ENCODE measurements around the gene MED12. TPM values are rescaled to one million over a fixed set of nuclear protein-coding genes. Genes with fewer than 3 reads are reported as not detected.

MED12 gene
- total and polyA plus RNA-seq, 2 of the 8 experiments (the other 6 are each of a cell fraction or from before 2014, with no cell fraction given) = 19.4 to 48.9 TPM

- no peak for DNase-seq (ENCODE audit: low read depth in 1 of 2, low spot score in 2 of 2)
- no peak overlapping the region for H2AK5ac ChIP-seq (ENCODE audit: low read depth, low read length)
- H3K18ac ChIP-seq (ENCODE audit: extremely low read depth, low read length) = no peak overlapping the region
- H3K23ac ChIP-seq (ENCODE audit: insufficient read length) = no peak overlapping the region
- 87% methylated on average over 4 of the region's 4 CpGs; no CpG with 5 or more reads in 1 of the 2 experiments for WGBS, 2 experiments (ENCODE audit: extremely low coverage in 1 of 2, insufficient coverage in 1 of 2, insufficient read length in 1 of 2, insufficient replicate concordance in 2 of 2, low coverage in 1 of 2, low lambda C conversion rate in 2 of 2, missing lambda C conversion rate in 1 of 2)
- no peak overlapping the region for H4K5ac ChIP-seq (ENCODE audit: insufficient read length, low read depth, low read length)
- H2AFZ ChIP-seq (ENCODE audit: low read length) = no peak overlapping the region
- H4K91ac ChIP-seq (replicated peaks; ENCODE audit: insufficient read length, low read length) = no peak overlapping the region
- no peak overlapping the region for H3K56ac ChIP-seq (replicated peaks; ENCODE audit: insufficient read length, low read depth, low read length)
- no peaks in the 10 kb centered on the region for H3K9me3 ChIP-seq (ENCODE audit: insufficient read depth in 2 of 2, low read depth in 1 of 2, low read length in 1 of 2)
- H3K27me3 ChIP-seq (replicated peaks in 1 of 4; ENCODE audit: control insufficient read depth in 3 of 4, extremely low read depth in 1 of 4, insufficient read depth in 3 of 4, low read length in 3 of 4) = no peaks in the 10 kb centered on the region
- H3K14ac ChIP-seq (ENCODE audit: insufficient read length) = no peak overlapping the region
- H3K27ac ChIP-seq (ENCODE audit: low read depth, low read length) = no peak overlapping the region
- no peak overlapping the region for H2BK5ac ChIP-seq (ENCODE audit: low read depth, low read length)
- no peak overlapping the region for H3K9ac ChIP-seq (replicated peaks in 1 of 4; ENCODE audit: extremely low read depth in 1 of 4, low read depth in 3 of 4, low read length in 3 of 4)
- no peak overlapping the region for H2BK15ac ChIP-seq (ENCODE audit: low read length)
- no peaks in the 10 kb centered on the region for H3K79me1 ChIP-seq (ENCODE audit: low read depth, low read length)
- no peak overlapping the region for H3K4me3 ChIP-seq (ENCODE audit: extremely low read depth in 1 of 4, insufficient read depth in 2 of 4, low read depth in 3 of 4, low read length in 4 of 4)
- no peaks in the 10 kb centered on the region for H3K4me1 ChIP-seq (replicated peaks in 1 of 4; ENCODE audit: control insufficient read depth in 3 of 4, insufficient read depth in 4 of 4, low read length in 3 of 4)
- H3K79me2 ChIP-seq (ENCODE audit: control insufficient read depth in 1 of 2, insufficient read depth in 2 of 2, low read length in 2 of 2) = no peaks in the 10 kb centered on the region
- H3K36me3 ChIP-seq (ENCODE audit: control insufficient read depth in 2 of 4, insufficient read depth in 4 of 4, low read length in 3 of 4) = no peaks in the 10 kb centered on the region
- no peaks in the 10 kb centered on the region for H3K23me2 ChIP-seq (ENCODE audit: low read depth, low read length)
- H3K4me2 ChIP-seq (ENCODE audit: insufficient read depth in 1 of 2, low read depth in 2 of 2, low read length in 2 of 2) = no peak overlapping the region
- CTCF ChIA-PET (ENCODE audit: partially characterized antibody) = no interaction called here
- no peak overlapping the region for H2BK20ac ChIP-seq (ENCODE audit: low read length)
- no peak overlapping the region for H3K4ac ChIP-seq (replicated peaks; ENCODE audit: insufficient read length, low read depth, low read length)
- H2BK12ac ChIP-seq (ENCODE audit: low read depth, low read length) = no peak overlapping the region
- H2BK120ac ChIP-seq (replicated peaks; ENCODE audit: low read depth, low read length) = no peak overlapping the region
- H4K8ac ChIP-seq (ENCODE audit: extremely low read depth, insufficient read depth, low read length) = no peak overlapping the region
- POLR2A ChIA-PET (ENCODE audit: partially characterized antibody) = no interaction called here
- H4K20me1 ChIP-seq (replicated peaks in 1 of 2; ENCODE audit: control insufficient read depth in 1 of 2, insufficient read depth in 2 of 2, low read length in 2 of 2) = no peaks in the 10 kb centered on the region
- no peak for FAIRE-seq
- TF ChIP-seq HDAC2 (IDR thresholded peaks at IDR 0.05; ENCODE audit: borderline replicate concordance in 1 of 2, low read depth in 2 of 2, low read length in 2 of 2) (no peak), SUZ12 (IDR thresholded peaks at IDR 0.05; ENCODE audit: low read length) (no peak), GABPA (IDR thresholded peaks at IDR 0.05; ENCODE audit: borderline replicate concordance, insufficient read depth, low read length) (no peak), E2F6 (IDR thresholded peaks at IDR 0.05) (no peak), SIRT6 (IDR thresholded peaks at IDR 0.05; ENCODE audit: low read length) (no peak)
Observed at GRCh38 chrX:71082822-71083221, 35.6 kb upstream of the MED12 start.

Measured in H1 (cell line).